Naive thymus-derived CD4-positive, alpha-beta T cell (primary cell): ENCODE measurements around the gene PTPN4. TPM values are rescaled to one million over a fixed set of nuclear protein-coding genes. Genes with fewer than 3 reads are reported as not detected.
A peak's percentile ranks its signal among the peaks of the same experiment; 100 is the strongest.

Experiments used
- ATAC-seq: fragments of 150-1000 bp; cut with Tn5 transposase; 2 replicates; pipeline ENCODE4 v1.10.0; 2021; ENCODE audit warnings: mild to moderate bottlenecking, moderate library complexity
- CTCF ChIA-PET: fragments of 350-600 bp; sonication (Branson Sonifier 250); formaldehyde crosslinking; loops from one replicate; lab custom pipeline; 2021; ENCODE audit warnings: antibody characterized with exemption; lab: Charles Lee
- POLR2A ChIA-PET: fragments of 350-600 bp; sonication (Branson Sonifier 250); formaldehyde crosslinking; loops from one replicate; lab custom pipeline; 2021; ENCODE audit warnings: antibody characterized with exemption, inconsistent platforms; lab: Charles Lee
- DNase-seq, 9 donors: peaks; one replicate each; pipeline versions ENCODE4 v3.0.0 to v3.0.0-alpha.2; 2020 to 2022; ENCODE audit warnings: mixed read lengths in 1 of 9
- H3K27ac ChIP-seq: one replicate; pipeline ENCODE4 v1.7.0; 2013; ENCODE audit warnings: mild to moderate bottlenecking, low read depth, low read length, moderate library complexity
- H3K27me3 ChIP-seq, 2 donors: one replicate each; pipeline ENCODE4 v1.7.0; 2013; ENCODE audit warnings: low read length in 2 of 2, mild to moderate bottlenecking in 2 of 2, moderate library complexity in 2 of 2; ENCODE audit not compliant: control insufficient read depth in 2 of 2, insufficient read depth in 2 of 2
- H3K36me3 ChIP-seq, 3 experiments: 1 replicate in 2 of 3; 2 replicates in 1 of 3; pipeline ENCODE4 v1.7.0; 2013; ENCODE audit warnings: low read length in 3 of 3, mild to moderate bottlenecking in 3 of 3, moderate library complexity in 1 of 3; ENCODE audit not compliant: insufficient read depth in 3 of 3, control insufficient read depth in 2 of 3
- H3K4me1 ChIP-seq, 2 donors: one replicate each; pipeline ENCODE4 v1.7.0; 2013; ENCODE audit warnings: low read length in 2 of 2, mild to moderate bottlenecking in 2 of 2, moderate library complexity in 1 of 2; ENCODE audit not compliant: control insufficient read depth in 2 of 2, insufficient read depth in 2 of 2
- H3K4me3 ChIP-seq: 2 replicates; pipeline ENCODE4 v1.7.0; 2013; ENCODE audit warnings: mild to moderate bottlenecking, low read length
- H3K9me3 ChIP-seq, 3 experiments: 1 replicate in 2 of 3; 2 replicates in 1 of 3; pipeline ENCODE4 v1.7.0; 2013; ENCODE audit warnings: low read length in 3 of 3; ENCODE audit not compliant: control insufficient read depth in 2 of 3
- H3K27ac Mint-ChIP-seq, 9 donors: one replicate each; pipeline ENCODE4 v1.8.0; 2020 to 2022; ENCODE audit warnings: mixed read lengths in 9 of 9, mild to moderate bottlenecking in 8 of 9, moderate library complexity in 5 of 9, inconsistent platforms in 2 of 9
- H3K27me3 Mint-ChIP-seq, 5 donors: one replicate each; pipeline ENCODE4 v1.8.0; 2021 to 2022; ENCODE audit warnings: mixed read lengths in 5 of 5, mild to moderate bottlenecking in 1 of 5
- H3K36me3 Mint-ChIP-seq, 5 donors: one replicate each; pipeline ENCODE4 v1.8.0; 2020 to 2022; ENCODE audit warnings: mixed read lengths in 5 of 5, mild to moderate bottlenecking in 3 of 5, inconsistent platforms in 1 of 5
- H3K4me1 Mint-ChIP-seq, 7 donors: one replicate each; pipeline ENCODE4 v1.8.0; 2020 to 2022; ENCODE audit warnings: mixed read lengths in 7 of 7, mild to moderate bottlenecking in 3 of 7, inconsistent platforms in 1 of 7
- H3K4me3 Mint-ChIP-seq, 10 donors: one replicate each; pipeline ENCODE4 v1.8.0; 2020 to 2022; ENCODE audit warnings: mild to moderate bottlenecking in 10 of 10, mixed read lengths in 10 of 10, moderate library complexity in 6 of 10, inconsistent platforms in 2 of 10
- H3K9me3 Mint-ChIP-seq, 11 donors: one replicate each; pipeline ENCODE4 v1.8.0; 2020 to 2022; ENCODE audit warnings: mixed read lengths in 11 of 11, mild to moderate bottlenecking in 4 of 11, inconsistent platforms in 1 of 11, moderate library complexity in 1 of 11
- intact Hi-C, 2 donors: fragments of 100-400 bp; cut with micrococcal nuclease; formaldehyde crosslinking; loops; one replicate each; pipeline ENCODE4 v1.15.1; 2023
- polyA plus RNA-seq, 2 donors: library from polyadenylated mRNA; unstranded; fragments of 300-500 nt; fragmentation: Illumina TruSeq; gene quantifications; one replicate each; pipeline ENCODE4 v1.2.3, GENCODE V29; 2021
- total RNA-seq, 6 experiments: library from RNA in 5 of 6; stranded (reverse) in 5 of 6; gene quantifications; 1 replicate in 5 of 6; 2 replicates in 1 of 6; pipeline ENCODE4 v1.2.3 and lab custom pipeline; 2021 to 2026

PTPN4 gene
- 100 to 1,000 TPM in 3 of 5 experiments, 10 to 100 TPM in 2; 59.9 to 122 (median 104) TPM for total RNA-seq
- 10 to 100 TPM; 48.9 to 50.1 TPM for polyA plus RNA-seq
- 95.7 reads per million, percentile 84 among the genes with 10 or more reads in this experiment for total RNA-seq (lab: John Stamatoyannopoulos, UW)

GRCh38 chr2:119759451-119760236 lies at the start of gene PTPN4:
PTPN4 (plus strand) TSS chr2:119759922; CDS start chr2:119809854, 49,932 bp downstream.
- peaks cover 0 to 3% (median 0%) of the 10 kb centered on the region in 5 donors for H3K36me3 Mint-ChIP-seq
- H3K27me3 Mint-ChIP-seq = peaks cover 0 to 2% (median 0%) of the 10 kb centered on the region in 5 donors
- Histone ChIP-seq H3K4me3 (peak within 1 kb of the TSS; percentile 89), H3K9me3 (no peaks in the 10 kb centered on the region), H3K27me3 (no peaks in the 10 kb centered on the region), H3K4me1 (peaks cover 25% of the 10 kb centered on the region in 2 donors), H3K27ac (peak within 1 kb of the TSS; percentile 83), H3K36me3 (no peaks in the 10 kb centered on the region)
- peak within 1 kb of the TSS; percentile 60 to 95 (median 91) for H3K27ac Mint-ChIP-seq
- H3K4me3 Mint-ChIP-seq = peak within 1 kb of the TSS; percentile 87 to 97 (median 94)
- intact Hi-C loops = loop anchor here (1.0 to 10.0 kb wide), 26 partner anchors 13 to 1977 kb away; partner anchors contain the start of genes C2orf76 (in 2 of the 2), DBI (in 2 of the 2), EPB41L5 (in 2 of the 2) and INSIG2 (in 2 of the 2)
- POLR2A ChIA-PET = interaction anchor here (0.8 to 3.6 kb wide), 15 partner anchors 10 to 417 kb away, joined by 3 to 25 read pairs (median 5); partner anchors contain the start of genes C2orf76, DBI and TMEM177
- CTCF ChIA-PET = interaction anchor here (1.0 to 3.6 kb wide), 6 partner anchors 10 to 416 kb away, joined by 3 to 18 read pairs (median 3); no protein-coding TSS in a partner anchor
- peaks cover 22 to 51% (median 39%) of the 10 kb centered on the region in 7 donors for H3K4me1 Mint-ChIP-seq
- DNase-seq = peak; percentile 88 to 98 (median 96)
- ATAC-seq = peak; percentile 97
- H3K9me3 Mint-ChIP-seq = no peaks in the 10 kb centered on the region

- H3K9me3 Mint-ChIP-seq = peaks cover 0 to 2% (median 0%) of the 10 kb centered on the region in 11 donors
- ChIA-PET POLR2A (no interaction called here), CTCF (no interaction called here)
- H3K36me3 Mint-ChIP-seq = peaks cover 0 to 25% (median 5%) of the 10 kb centered on the region in 5 donors
- intact Hi-C loops = no loop called here
- no peak for ATAC-seq
- no peaks in the 10 kb centered on the region for H3K4me1 ChIP-seq
- peaks cover 0 to 5% (median 0%) of the 10 kb centered on the region in 5 donors for H3K27me3 Mint-ChIP-seq
- no peak overlapping the region for H3K27ac Mint-ChIP-seq
- DNase-seq = no peak
- no peak overlapping the region for H3K4me3 Mint-ChIP-seq
- peaks cover 0 to 3% (median 0%) of the 10 kb centered on the region in 3 experiments for H3K9me3 ChIP-seq
- no peaks in the 10 kb centered on the region for H3K4me1 Mint-ChIP-seq
- no peaks in the 10 kb centered on the region for H3K27me3 ChIP-seq
- no peak overlapping the region for H3K4me3 ChIP-seq
- no peak overlapping the region for H3K27ac ChIP-seq
- no peaks in the 10 kb centered on the region for H3K36me3 ChIP-seq
Observed at GRCh38 chr2:119710281-119710680, 49.4 kb upstream of the PTPN4 start.

- ATAC-seq = no peak
- ChIA-PET POLR2A (no interaction called here), CTCF (no interaction called here)
- Histone ChIP-seq H3K4me1 (no peaks in the 10 kb centered on the region), H3K9me3 (no peaks in the 10 kb centered on the region), H3K27me3 (no peaks in the 10 kb centered on the region), H3K4me3 (no peak overlapping the region), H3K27ac (no peak overlapping the region), H3K36me3 (no peaks in the 10 kb centered on the region)
- Mint-ChIP-seq H3K4me1 (no peaks in the 10 kb centered on the region), H3K27me3 (peaks cover 0 to 5% (median 0%) of the 10 kb centered on the region in 5 donors), H3K36me3 (peaks cover 0 to 26% (median 5%) of the 10 kb centered on the region in 5 donors), H3K9me3 (peaks cover 0 to 2% (median 0%) of the 10 kb centered on the region in 11 donors), H3K4me3 (no peak overlapping the region), H3K27ac (no peak overlapping the region)
- DNase-seq = no peak
- intact Hi-C loops = no loop called here
Observed at GRCh38 chr2:119711352-119711751, 48.4 kb upstream of the PTPN4 start.

- CTCF ChIA-PET = no interaction called here
- intact Hi-C loops = no loop called here
- H3K36me3 Mint-ChIP-seq = peaks cover 0 to 27% (median 5%) of the 10 kb centered on the region in 5 donors
- H3K9me3 Mint-ChIP-seq = peaks cover 0 to 2% (median 0%) of the 10 kb centered on the region in 11 donors
- POLR2A ChIA-PET = no interaction called here
- H3K4me1 Mint-ChIP-seq = no peaks in the 10 kb centered on the region
- H3K9me3 ChIP-seq = no peaks in the 10 kb centered on the region
- no peak overlapping the region for H3K27ac ChIP-seq
- no peaks in the 10 kb centered on the region for H3K4me1 ChIP-seq
- H3K27me3 Mint-ChIP-seq = peaks cover 0 to 5% (median 0%) of the 10 kb centered on the region in 5 donors
- ATAC-seq (no peak), DNase-seq (no peak)
- H3K4me3 ChIP-seq = no peak overlapping the region
- no peaks in the 10 kb centered on the region for H3K36me3 ChIP-seq
- H3K27me3 ChIP-seq = no peaks in the 10 kb centered on the region
- H3K4me3 Mint-ChIP-seq = no peak overlapping the region
- no peak overlapping the region for H3K27ac Mint-ChIP-seq
Observed at GRCh38 chr2:119712571-119712970, 47.2 kb upstream of the PTPN4 start.

GRCh38 chr2:119713819-119714490 lies 45.8 kb upstream of the PTPN4 start:
- Mint-ChIP-seq H3K9me3 (peaks cover 0 to 2% (median 0%) of the 10 kb centered on the region in 11 donors), H3K4me1 (peaks cover 0 to 1% (median 0%) of the 10 kb centered on the region in 7 donors), H3K27ac (no peak overlapping the region), H3K27me3 (peaks cover 0 to 5% (median 0%) of the 10 kb centered on the region in 5 donors), H3K4me3 (no peak overlapping the region), H3K36me3 (peaks cover 0 to 19% (median 0%) of the 10 kb centered on the region in 5 donors)
- DNase-seq = no peak
- H3K9me3 ChIP-seq = no peaks in the 10 kb centered on the region
- CTCF ChIA-PET = no interaction called here
- no peaks in the 10 kb centered on the region for H3K4me1 ChIP-seq
- H3K4me3 ChIP-seq = no peak overlapping the region
- intact Hi-C loops = no loop called here
- ATAC-seq = no peak
- no peaks in the 10 kb centered on the region for H3K36me3 ChIP-seq
- POLR2A ChIA-PET = interaction anchor here (1.1 kb wide), 1 partner anchor 463 kb away, joined by 4 read pairs; no protein-coding TSS in a partner anchor
- H3K27ac ChIP-seq = no peak overlapping the region
- no peaks in the 10 kb centered on the region for H3K27me3 ChIP-seq
